ENCODE measurements around the gene GPRASP1.
"Not testable (repeated sequence)": the region's sequence is repeated elsewhere in the genome, so short reads cannot be mapped to it uniquely, and the experiment has no call there.

GPRASP1 gene

DNA sequence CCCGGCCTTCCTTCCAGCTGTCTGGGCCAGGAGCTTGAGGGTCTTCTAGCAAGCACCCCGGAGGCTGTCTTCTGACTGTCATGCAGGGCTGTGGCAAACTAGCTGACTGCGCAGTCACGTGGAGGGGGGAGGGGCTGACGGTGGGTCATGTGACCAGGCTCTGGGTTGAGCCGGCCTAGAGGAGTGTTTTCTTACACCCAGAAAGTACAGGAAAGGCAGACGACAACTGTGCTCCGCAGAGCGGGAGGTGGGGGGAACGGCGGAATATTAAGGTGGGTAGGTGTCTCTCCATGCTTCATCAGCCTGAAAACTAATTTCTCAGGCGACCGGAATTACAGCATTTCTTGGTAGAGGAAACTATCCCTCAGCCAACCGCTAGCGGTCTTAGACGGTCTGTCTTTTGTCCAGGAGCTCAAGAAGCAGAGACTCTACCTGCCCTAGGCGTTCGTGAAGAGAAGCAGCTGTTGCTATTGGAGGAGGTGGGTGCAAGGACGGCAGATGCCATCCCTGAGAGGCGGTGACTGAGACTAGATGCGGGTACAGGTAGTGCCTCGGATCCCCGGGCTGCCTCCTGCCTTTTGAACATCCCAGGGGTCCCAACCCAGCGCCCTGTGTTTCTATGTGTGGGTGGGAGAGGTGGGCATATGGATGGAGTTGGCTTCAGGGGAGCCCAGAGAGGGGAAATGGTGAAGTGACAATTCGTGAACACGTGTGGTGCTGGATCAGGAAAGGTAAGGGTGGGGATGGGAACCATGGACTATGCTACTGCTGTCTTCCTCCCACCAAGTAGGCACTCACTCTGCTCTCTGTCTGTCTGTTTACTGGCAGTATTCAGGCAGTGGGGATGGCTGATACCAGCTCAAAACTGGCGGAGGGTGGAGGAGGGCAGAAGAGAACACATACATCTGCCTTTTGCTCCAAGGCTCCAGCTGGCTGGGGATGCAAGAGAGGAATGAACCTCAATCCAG lies 8.8 kb downstream of the GPRASP1 start:
- DNase-seq = peak; percentile 79
- peaks cover 55% of the 10 kb centered on the region for H3K9me3 Mint-ChIP-seq
- TF ChIP-seq, protein P1, sequence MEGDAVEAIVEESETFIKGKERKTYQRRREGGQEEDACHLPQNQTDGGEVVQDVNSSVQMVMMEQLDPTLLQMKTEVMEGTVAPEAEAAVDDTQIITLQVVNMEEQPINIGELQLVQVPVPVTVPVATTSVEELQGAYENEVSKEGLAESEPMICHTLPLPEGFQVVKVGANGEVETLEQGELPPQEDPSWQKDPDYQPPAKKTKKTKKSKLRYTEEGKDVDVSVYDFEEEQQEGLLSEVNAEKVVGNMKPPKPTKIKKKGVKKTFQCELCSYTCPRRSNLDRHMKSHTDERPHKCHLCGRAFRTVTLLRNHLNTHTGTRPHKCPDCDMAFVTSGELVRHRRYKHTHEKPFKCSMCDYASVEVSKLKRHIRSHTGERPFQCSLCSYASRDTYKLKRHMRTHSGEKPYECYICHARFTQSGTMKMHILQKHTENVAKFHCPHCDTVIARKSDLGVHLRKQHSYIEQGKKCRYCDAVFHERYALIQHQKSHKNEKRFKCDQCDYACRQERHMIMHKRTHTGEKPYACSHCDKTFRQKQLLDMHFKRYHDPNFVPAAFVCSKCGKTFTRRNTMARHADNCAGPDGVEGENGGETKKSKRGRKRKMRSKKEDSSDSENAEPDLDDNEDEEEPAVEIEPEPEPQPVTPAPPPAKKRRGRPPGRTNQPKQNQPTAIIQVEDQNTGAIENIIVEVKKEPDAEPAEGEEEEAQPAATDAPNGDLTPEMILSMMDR (IDR thresholded peaks at IDR 0.05) = no peak
- peak overlapping the region; percentile 86 for H3K4me3 Mint-ChIP-seq
- peak overlapping the region; percentile 92 for H3K27ac Mint-ChIP-seq
- peaks cover 3% of the 10 kb centered on the region for H3K27me3 Mint-ChIP-seq (ENCODE audit: low read depth, poor library complexity)
- peaks cover 9% of the 10 kb centered on the region for H3K4me1 Mint-ChIP-seq
- H3K36me3 Mint-ChIP-seq (ENCODE audit: low read depth) = peaks cover 39% of the 10 kb centered on the region

DNA sequence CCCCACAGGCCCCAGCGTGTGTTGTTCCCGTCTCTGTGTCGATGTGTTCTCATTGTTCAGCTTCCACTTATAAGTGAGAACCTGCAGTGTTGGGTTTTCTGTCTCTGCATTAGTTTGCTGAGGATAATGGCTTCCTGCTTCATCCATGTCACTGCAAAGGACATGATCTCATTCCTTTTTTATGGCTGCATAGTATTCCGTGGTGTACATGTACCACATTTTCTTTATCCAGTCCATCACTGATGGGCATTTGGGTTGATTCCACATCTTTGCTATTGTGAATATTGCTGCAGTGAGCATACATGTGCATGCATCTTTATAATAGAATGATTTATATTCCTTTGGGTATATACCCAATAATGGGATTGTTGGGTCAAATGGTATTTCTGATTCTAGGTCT lies 12.5 kb downstream of the GPRASP1 start:
- not testable (repeated sequence) for DNase-seq; H3K27ac Mint-ChIP-seq; H3K4me1 Mint-ChIP-seq; H3K4me3 Mint-ChIP-seq; H3K27me3 Mint-ChIP-seq (ENCODE audit: low read depth, poor library complexity)
- peaks cover 62% of the 10 kb centered on the region for H3K36me3 Mint-ChIP-seq (ENCODE audit: low read depth)
- H3K9me3 Mint-ChIP-seq = peaks cover 63% of the 10 kb centered on the region

DNA sequence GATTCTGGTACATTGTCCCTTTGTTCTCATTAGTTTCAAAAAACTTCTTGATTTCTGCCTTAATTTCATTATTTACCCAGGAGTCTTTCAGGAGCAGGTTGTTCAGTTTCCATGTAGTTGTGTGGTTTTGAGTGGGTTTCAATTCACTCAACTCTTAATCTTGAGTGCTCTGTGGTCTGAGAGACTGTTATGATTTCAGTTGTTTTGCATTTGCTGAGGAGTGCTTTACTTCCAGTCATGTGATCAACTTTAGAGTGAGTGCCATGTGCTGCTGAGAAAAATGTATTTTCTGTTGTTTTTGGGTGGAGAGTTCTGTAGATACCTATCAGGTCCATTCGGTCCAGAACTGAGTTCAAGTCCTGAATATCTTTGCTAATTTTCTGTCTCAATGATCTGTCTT lies 15.8 kb downstream of the GPRASP1 start:
- H3K4me1 Mint-ChIP-seq; DNase-seq; H3K4me3 Mint-ChIP-seq; H3K27me3 Mint-ChIP-seq (ENCODE audit: low read depth, poor library complexity); H3K27ac Mint-ChIP-seq: not testable (repeated sequence)
- H3K36me3 Mint-ChIP-seq (ENCODE audit: low read depth) = peaks cover 68% of the 10 kb centered on the region
- peaks cover 75% of the 10 kb centered on the region for H3K9me3 Mint-ChIP-seq

GRCh38 chrX:102669526-102669925 lies 18.2 kb downstream of the GPRASP1 start:
- H3K9me3 Mint-ChIP-seq = peaks cover 62% of the 10 kb centered on the region

GRCh38 chrX:102672856-102673255 lies 21.6 kb downstream of the GPRASP1 start:
- Mint-ChIP-seq H3K27ac (no peak overlapping the region), H3K4me3 (no peak overlapping the region), H3K4me1 (no peaks in the 10 kb centered on the region), H3K27me3 (ENCODE audit: low read depth, poor library complexity) (peaks cover 3% of the 10 kb centered on the region), H3K36me3 (ENCODE audit: low read depth) (peaks cover 16% of the 10 kb centered on the region), H3K9me3 (peaks cover 56% of the 10 kb centered on the region)
- TF ChIP-seq, protein P1 (IDR thresholded peaks at IDR 0.05) = no peak
- DNase-seq = no peak

More at GRCh38 chrX:102669526-102669925, 18.2 kb downstream of the GPRASP1 start:
- Mint-ChIP-seq H3K4me1 (no peaks in the 10 kb centered on the region), H3K4me3 (no peak overlapping the region), H3K36me3 (ENCODE audit: low read depth) (peaks cover 46% of the 10 kb centered on the region), H3K27ac (no peak overlapping the region), H3K27me3 (ENCODE audit: low read depth, poor library complexity) (no peaks in the 10 kb centered on the region)
- TF ChIP-seq, protein P1 (IDR thresholded peaks at IDR 0.05) = no peak
- no peak for DNase-seq

DNA sequence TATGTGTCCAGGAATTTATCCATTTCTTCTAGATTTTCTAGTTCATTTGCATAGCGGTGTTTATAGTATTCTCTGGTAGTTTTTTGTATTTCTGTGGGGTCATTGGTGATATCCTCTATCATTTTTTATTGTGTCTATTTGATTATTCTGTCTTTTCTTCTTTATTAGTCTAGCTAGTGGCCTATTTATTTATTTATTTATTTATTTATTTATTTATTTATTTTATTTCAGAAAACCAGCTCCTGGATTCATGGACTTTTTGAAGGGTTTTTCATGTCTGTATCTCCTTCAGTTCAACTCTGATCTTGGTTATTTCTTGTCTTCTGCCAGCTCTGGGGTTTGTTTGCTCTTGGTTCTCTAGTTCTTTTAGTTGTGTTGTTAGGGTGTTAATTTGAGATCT lies 26.2 kb downstream of the GPRASP1 start:
- peaks cover 78% of the 10 kb centered on the region for H3K9me3 Mint-ChIP-seq
- H3K36me3 Mint-ChIP-seq (ENCODE audit: low read depth) = peaks cover 41% of the 10 kb centered on the region
- not testable (repeated sequence) for H3K27ac Mint-ChIP-seq; DNase-seq; H3K4me3 Mint-ChIP-seq; H3K4me1 Mint-ChIP-seq; H3K27me3 Mint-ChIP-seq (ENCODE audit: low read depth, poor library complexity)

GRCh38 chrX:102684772-102685520 lies 33.7 kb downstream of the GPRASP1 start:
- H3K36me3 Mint-ChIP-seq (ENCODE audit: low read depth) = peaks cover 64% of the 10 kb centered on the region
- TF ChIP-seq, protein P1 (IDR thresholded peaks at IDR 0.05) = no peak
- H3K4me3 Mint-ChIP-seq = no peak overlapping the region
- no peaks in the 10 kb centered on the region for H3K27me3 Mint-ChIP-seq (ENCODE audit: low read depth, poor library complexity)
- no peak overlapping the region for H3K27ac Mint-ChIP-seq
- peaks cover 81% of the 10 kb centered on the region for H3K9me3 Mint-ChIP-seq
- H3K4me1 Mint-ChIP-seq = no peaks in the 10 kb centered on the region
- DNase-seq = no peak
